HEK293 (cell line): Measurements from ENCODE around the gene TPGS1.

Experiments used
- GLI4 ChIP-seq: fragments of 450-650 bp; formaldehyde crosslinking; IDR thresholded peaks from 2 replicates; pipeline ENCODE4 v1.5.1; 2016; ENCODE audit warnings: missing biosample characterization, missing genetic modification characterization
- OSR2 ChIP-seq: fragments of 450-650 bp; formaldehyde crosslinking; IDR thresholded peaks from 2 replicates; pipeline ENCODE4 v1.5.1; 2016; ENCODE audit warnings: missing biosample characterization, missing genetic modification characterization
- PRDM4 ChIP-seq: fragments of 450-650 bp; formaldehyde crosslinking; IDR thresholded peaks from 2 replicates; pipeline ENCODE4 v1.5.1; 2017; ENCODE audit warnings: missing biosample characterization, missing genetic modification characterization
- ZBTB20 ChIP-seq: fragments of 450-650 bp; formaldehyde crosslinking; IDR thresholded peaks from 2 replicates; pipeline ENCODE4 v1.5.1; 2016; ENCODE audit warnings: missing biosample characterization, missing genetic modification characterization
- ZNF140 ChIP-seq: fragments of 450-650 bp; formaldehyde crosslinking; IDR thresholded peaks from 2 replicates; pipeline ENCODE4 v1.5.1; 2016; ENCODE audit warnings: missing biosample characterization, missing genetic modification characterization
- ZNF362 ChIP-seq: fragments of 450-650 bp; formaldehyde crosslinking; IDR thresholded peaks from 2 replicates; pipeline ENCODE4 v1.5.1; 2016; ENCODE audit warnings: missing biosample characterization, missing genetic modification characterization
- ZNF48 ChIP-seq: fragments of 450-650 bp; formaldehyde crosslinking; IDR thresholded peaks from 2 replicates; pipeline ENCODE4 v1.5.1; 2016; ENCODE audit warnings: missing biosample characterization, missing genetic modification characterization
- ZNF707 ChIP-seq: fragments of 450-650 bp; formaldehyde crosslinking; IDR thresholded peaks from 2 replicates; pipeline ENCODE4 v1.5.1; 2016; ENCODE audit warnings: missing biosample characterization, missing genetic modification characterization
- ZNF76 ChIP-seq: fragments of 450-650 bp; formaldehyde crosslinking; IDR thresholded peaks from 2 replicates; pipeline ENCODE4; 2016; ENCODE audit warnings: low read depth, missing biosample characterization, missing genetic modification characterization, borderline replicate concordance
- ZNF785 ChIP-seq: fragments of 450-650 bp; formaldehyde crosslinking; IDR thresholded peaks from 2 replicates; pipeline ENCODE4 v1.5.1; 2016; ENCODE audit warnings: missing biosample characterization, missing genetic modification characterization
- ZNF792 ChIP-seq: fragments of 450-650 bp; formaldehyde crosslinking; IDR thresholded peaks from 2 replicates; pipeline ENCODE4 v1.5.1; 2016; ENCODE audit warnings: missing biosample characterization, missing genetic modification characterization
- ZSCAN23 ChIP-seq: fragments of 450-650 bp; formaldehyde crosslinking; IDR thresholded peaks from 2 replicates; pipeline ENCODE4 v1.5.1; 2016; ENCODE audit warnings: missing biosample characterization, missing genetic modification characterization
- ZSCAN30 ChIP-seq: fragments of 450-650 bp; IDR thresholded peaks from 2 replicates; pipeline ENCODE4 v1.5.1; 2018; ENCODE audit warnings: missing biosample characterization, mild to moderate bottlenecking, missing genetic modification characterization, moderate library complexity
- ZXDB ChIP-seq: fragments of 450-650 bp; formaldehyde crosslinking; IDR thresholded peaks from 2 replicates; pipeline ENCODE4 v1.5.1; 2016; ENCODE audit warnings: missing biosample characterization, missing genetic modification characterization
- TF ChIP-seq, protein P1 (sequence below): fragments of 450-650 bp; formaldehyde crosslinking; IDR thresholded peaks from 2 replicates; pipeline ENCODE4 v1.5.1; 2016; ENCODE audit warnings: missing biosample characterization, missing genetic modification characterization, borderline replicate concordance
- TF ChIP-seq, protein P2 (sequence below): fragments of 450-650 bp; formaldehyde crosslinking; IDR thresholded peaks from 2 replicates; pipeline ENCODE4 v1.5.1; 2016; ENCODE audit warnings: missing biosample characterization, missing genetic modification characterization
- TF ChIP-seq, protein P3 (sequence below): fragments of 450-650 bp; formaldehyde crosslinking; IDR thresholded peaks from 2 replicates; pipeline ENCODE4 v1.5.1; 2016; ENCODE audit warnings: missing biosample characterization, missing genetic modification characterization

TPGS1 gene

DNA sequence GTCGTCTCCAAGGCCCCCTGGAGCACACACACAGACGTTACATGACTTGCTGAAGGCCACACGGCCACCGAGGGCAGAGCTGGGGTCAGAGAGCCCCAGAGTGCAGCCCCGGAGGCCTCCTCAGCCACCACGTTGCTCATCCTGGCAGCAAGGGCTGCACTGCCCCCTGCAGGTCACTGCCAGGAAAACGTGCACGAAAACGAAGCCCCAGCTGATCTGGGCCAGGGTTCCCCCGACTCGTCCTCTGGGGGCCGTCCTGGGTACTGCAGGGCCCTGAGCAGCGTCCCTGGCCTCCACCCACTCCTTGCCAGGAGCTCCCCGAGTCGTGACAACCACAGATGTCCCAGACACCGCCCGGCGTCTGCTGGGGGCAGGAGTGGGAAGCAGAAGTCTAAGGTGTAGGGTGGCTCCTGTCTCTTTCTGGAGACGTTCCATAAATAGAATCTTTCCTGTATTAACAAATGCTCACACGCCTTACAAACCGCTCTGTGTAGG lies 3.4 kb downstream of the TPGS1 start (continued):
- TF ChIP-seq, protein P1, sequence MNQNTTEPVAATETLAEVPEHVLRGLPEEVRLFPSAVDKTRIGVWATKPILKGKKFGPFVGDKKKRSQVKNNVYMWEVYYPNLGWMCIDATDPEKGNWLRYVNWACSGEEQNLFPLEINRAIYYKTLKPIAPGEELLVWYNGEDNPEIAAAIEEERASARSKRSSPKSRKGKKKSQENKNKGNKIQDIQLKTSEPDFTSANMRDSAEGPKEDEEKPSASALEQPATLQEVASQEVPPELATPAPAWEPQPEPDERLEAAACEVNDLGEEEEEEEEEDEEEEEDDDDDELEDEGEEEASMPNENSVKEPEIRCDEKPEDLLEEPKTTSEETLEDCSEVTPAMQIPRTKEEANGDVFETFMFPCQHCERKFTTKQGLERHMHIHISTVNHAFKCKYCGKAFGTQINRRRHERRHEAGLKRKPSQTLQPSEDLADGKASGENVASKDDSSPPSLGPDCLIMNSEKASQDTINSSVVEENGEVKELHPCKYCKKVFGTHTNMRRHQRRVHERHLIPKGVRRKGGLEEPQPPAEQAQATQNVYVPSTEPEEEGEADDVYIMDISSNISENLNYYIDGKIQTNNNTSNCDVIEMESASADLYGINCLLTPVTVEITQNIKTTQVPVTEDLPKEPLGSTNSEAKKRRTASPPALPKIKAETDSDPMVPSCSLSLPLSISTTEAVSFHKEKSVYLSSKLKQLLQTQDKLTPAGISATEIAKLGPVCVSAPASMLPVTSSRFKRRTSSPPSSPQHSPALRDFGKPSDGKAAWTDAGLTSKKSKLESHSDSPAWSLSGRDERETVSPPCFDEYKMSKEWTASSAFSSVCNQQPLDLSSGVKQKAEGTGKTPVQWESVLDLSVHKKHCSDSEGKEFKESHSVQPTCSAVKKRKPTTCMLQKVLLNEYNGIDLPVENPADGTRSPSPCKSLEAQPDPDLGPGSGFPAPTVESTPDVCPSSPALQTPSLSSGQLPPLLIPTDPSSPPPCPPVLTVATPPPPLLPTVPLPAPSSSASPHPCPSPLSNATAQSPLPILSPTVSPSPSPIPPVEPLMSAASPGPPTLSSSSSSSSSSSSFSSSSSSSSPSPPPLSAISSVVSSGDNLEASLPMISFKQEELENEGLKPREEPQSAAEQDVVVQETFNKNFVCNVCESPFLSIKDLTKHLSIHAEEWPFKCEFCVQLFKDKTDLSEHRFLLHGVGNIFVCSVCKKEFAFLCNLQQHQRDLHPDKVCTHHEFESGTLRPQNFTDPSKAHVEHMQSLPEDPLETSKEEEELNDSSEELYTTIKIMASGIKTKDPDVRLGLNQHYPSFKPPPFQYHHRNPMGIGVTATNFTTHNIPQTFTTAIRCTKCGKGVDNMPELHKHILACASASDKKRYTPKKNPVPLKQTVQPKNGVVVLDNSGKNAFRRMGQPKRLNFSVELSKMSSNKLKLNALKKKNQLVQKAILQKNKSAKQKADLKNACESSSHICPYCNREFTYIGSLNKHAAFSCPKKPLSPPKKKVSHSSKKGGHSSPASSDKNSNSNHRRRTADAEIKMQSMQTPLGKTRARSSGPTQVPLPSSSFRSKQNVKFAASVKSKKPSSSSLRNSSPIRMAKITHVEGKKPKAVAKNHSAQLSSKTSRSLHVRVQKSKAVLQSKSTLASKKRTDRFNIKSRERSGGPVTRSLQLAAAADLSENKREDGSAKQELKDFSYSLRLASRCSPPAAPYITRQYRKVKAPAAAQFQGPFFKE (tag by site-specific recombination), result no peak
- TF ChIP-seq GLI4 (no peak), PRDM4 (0 out of 2 replicates have a peak, but pooled peaks have one; percentile 12), ZBTB20 (tag by site-specific recombination) (peak; percentile 76), ZNF48 (tag by site-specific recombination) (no peak), ZNF76 (peak; percentile 41; the same call in 1 of the 2 replicates), ZSCAN23 (no peak), ZNF140 (tag by site-specific recombination) (no peak), ZSCAN30 (tag by site-specific recombination) (no peak), ZXDB (0 out of 2 replicates have a peak, but pooled peaks have one; percentile 13), ZNF792 (tag by site-specific recombination) (no peak), ZNF707 (tag by site-specific recombination) (no peak), ZNF785 (tag by site-specific recombination) (peak; percentile 98), ZNF362 (tag by site-specific recombination) (no peak), OSR2 (tag by site-specific recombination) (no peak)
- TF ChIP-seq, protein P2, sequence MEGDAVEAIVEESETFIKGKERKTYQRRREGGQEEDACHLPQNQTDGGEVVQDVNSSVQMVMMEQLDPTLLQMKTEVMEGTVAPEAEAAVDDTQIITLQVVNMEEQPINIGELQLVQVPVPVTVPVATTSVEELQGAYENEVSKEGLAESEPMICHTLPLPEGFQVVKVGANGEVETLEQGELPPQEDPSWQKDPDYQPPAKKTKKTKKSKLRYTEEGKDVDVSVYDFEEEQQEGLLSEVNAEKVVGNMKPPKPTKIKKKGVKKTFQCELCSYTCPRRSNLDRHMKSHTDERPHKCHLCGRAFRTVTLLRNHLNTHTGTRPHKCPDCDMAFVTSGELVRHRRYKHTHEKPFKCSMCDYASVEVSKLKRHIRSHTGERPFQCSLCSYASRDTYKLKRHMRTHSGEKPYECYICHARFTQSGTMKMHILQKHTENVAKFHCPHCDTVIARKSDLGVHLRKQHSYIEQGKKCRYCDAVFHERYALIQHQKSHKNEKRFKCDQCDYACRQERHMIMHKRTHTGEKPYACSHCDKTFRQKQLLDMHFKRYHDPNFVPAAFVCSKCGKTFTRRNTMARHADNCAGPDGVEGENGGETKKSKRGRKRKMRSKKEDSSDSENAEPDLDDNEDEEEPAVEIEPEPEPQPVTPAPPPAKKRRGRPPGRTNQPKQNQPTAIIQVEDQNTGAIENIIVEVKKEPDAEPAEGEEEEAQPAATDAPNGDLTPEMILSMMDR (tag by site-specific recombination), result peak; percentile 97
- TF ChIP-seq, protein P3, sequence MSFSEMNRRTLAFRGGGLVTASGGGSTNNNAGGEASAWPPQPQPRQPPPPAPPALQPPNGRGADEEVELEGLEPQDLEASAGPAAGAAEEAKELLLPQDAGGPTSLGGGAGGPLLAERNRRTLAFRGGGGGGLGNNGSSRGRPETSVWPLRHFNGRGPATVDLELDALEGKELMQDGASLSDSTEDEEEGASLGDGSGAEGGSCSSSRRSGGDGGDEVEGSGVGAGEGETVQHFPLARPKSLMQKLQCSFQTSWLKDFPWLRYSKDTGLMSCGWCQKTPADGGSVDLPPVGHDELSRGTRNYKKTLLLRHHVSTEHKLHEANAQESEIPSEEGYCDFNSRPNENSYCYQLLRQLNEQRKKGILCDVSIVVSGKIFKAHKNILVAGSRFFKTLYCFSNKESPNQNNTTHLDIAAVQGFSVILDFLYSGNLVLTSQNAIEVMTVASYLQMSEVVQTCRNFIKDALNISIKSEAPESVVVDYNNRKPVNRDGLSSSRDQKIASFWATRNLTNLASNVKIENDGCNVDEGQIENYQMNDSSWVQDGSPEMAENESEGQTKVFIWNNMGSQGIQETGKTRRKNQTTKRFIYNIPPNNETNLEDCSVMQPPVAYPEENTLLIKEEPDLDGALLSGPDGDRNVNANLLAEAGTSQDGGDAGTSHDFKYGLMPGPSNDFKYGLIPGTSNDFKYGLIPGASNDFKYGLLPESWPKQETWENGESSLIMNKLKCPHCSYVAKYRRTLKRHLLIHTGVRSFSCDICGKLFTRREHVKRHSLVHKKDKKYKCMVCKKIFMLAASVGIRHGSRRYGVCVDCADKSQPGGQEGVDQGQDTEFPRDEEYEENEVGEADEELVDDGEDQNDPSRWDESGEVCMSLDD (tag by site-specific recombination), result peak; percentile 57; the same call in 1 of the 2 replicates
- TF ChIP-seq, all 188 proteins: peak for 20
